ENCODE data around the gene CLP1. TPM values are rescaled to one million over a fixed set of nuclear protein-coding genes. Genes with fewer than 3 reads are reported as not detected.
A peak's percentile ranks its signal among the peaks of the same experiment; 100 is the strongest.

CLP1 gene
- 10 to 100 TPM; 15.1 to 62.2 (median 19.0) TPM for polyA plus RNA-seq (ENCODE audit: low read depth in 6 of 6)

DNA sequence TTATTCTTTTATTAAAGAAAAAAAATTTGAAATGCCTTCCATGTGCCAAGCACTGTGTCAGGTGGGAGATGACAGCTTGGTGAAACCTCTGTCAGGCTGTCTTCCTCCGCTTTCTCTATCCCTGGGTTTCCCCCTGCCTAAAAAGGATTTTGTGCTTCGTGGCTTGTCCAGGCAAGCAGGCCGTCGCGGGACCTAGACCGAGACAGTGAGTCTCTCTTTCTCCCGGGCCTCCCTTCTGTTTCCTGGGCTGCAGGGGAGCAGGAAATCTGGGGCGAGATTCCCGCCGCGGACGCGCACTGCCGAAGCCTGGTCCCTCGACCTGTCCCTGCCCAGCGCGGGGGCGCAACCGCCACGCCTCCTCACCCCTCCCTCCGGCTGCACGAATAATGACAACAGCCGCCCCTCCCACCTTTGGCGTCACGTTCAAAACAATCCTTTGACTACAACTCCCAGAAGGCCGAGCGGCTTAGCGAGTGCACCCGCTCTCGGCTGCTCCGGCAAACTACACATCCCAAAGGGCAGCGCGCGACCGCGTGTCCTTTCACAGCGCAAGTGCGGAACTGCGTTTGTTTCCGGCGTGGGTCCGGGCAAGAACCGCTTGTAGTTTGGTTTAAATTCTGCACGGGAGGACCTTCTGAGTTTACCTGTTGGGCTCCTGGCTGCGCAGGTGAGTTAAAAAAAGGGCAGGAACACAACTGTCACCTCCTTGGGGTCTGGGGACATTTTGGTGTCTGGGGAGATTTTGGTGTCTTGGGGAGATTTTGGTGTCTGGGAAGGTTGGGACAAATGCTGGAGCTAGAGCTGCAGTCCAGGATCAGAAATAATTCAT lies at the start of gene CLP1:
CLP1 (plus strand) TSS at position 569 of the 829 bp plus-strand sequence. CDS start 1,715 bp downstream, outside the sequence.
- H3K9me3 Mint-ChIP-seq, result no peaks in the 10 kb centered on the region
- peak; percentile 94 to 95 for ATAC-seq (ENCODE audit: low read depth in 2 of 2)
- peak within 1 kb of the TSS; percentile 91 to 98 (median 96) for H3K27ac Mint-ChIP-seq
- H3K4me3 Mint-ChIP-seq, result peak within 1 kb of the TSS; percentile 90 to 99 (median 98)
- peaks cover 0 to 4% of the 10 kb centered on the region in 2 donors for H3K36me3 Mint-ChIP-seq
- peak; percentile 98 for DNase-seq
- no peaks in the 10 kb centered on the region for H3K27me3 Mint-ChIP-seq
- H3K4me1 Mint-ChIP-seq, result peaks cover 14 to 44% (median 27%) of the 10 kb centered on the region in 3 donors

DNA sequence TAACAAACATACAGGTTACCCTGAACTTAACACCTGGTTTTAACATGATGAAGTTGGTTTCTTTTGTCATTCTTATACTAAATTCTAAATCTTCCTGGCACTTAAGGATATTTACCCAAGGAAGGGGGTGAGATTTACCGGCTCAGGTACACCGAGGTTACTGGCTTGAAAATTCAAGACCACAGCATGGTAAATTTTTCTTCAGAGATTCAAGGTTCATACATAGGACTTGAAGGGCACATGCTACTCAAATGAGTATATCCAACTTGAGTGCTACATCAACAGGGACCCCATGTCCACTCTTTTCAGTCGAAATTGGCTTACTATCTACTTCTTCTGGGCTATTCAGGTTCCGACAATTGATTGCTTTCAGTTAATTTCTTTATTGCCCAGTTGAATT lies 47.4 kb upstream of the CLP1 start:
- Mint-ChIP-seq H3K36me3 (no peaks in the 10 kb centered on the region), H3K9me3 (no peaks in the 10 kb centered on the region), H3K4me3 (no peak overlapping the region), H3K4me1 (no peaks in the 10 kb centered on the region), H3K27ac (no peak overlapping the region), H3K27me3 (peaks cover 0 to 15% (median 7%) of the 10 kb centered on the region in 3 donors)
- ATAC-seq (ENCODE audit: low read depth in 2 of 2) (no peak), DNase-seq (no peak)

DNA sequence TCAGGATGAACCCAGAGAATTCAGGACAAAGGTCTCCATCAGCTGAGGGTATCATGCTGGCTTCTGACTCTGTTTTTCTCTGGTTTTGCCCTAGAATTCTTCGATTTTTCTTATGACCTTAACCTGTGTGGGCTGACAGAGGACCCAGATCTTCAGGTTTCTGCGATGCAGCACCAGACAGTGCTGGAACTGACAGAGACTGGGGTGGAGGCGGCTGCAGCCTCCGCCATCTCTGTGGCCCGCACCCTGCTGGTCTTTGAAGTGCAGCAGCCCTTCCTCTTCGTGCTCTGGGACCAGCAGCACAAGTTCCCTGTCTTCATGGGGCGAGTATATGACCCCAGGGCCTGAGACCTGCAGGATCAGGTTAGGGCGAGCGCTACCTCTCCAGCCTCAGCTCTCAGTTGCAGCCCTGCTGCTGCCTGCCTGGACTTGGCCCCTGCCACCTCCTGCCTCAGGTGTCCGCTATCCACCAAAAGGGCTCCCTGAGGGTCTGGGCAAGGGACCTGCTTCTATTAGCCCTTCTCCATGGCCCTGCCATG lies 43.3 kb upstream of the CLP1 start:
- DNase-seq, result no peak
- no peak for ATAC-seq (ENCODE audit: low read depth in 2 of 2)
- H3K4me1 Mint-ChIP-seq, result no peaks in the 10 kb centered on the region
- H3K4me3 Mint-ChIP-seq, result no peak overlapping the region
- peaks cover 4 to 25% (median 12%) of the 10 kb centered on the region in 3 donors for H3K27me3 Mint-ChIP-seq
- peaks cover 0 to 8% (median 2%) of the 10 kb centered on the region in 7 donors for H3K9me3 Mint-ChIP-seq
- H3K36me3 Mint-ChIP-seq, result no peaks in the 10 kb centered on the region
- H3K27ac Mint-ChIP-seq, result no peak overlapping the region

DNA sequence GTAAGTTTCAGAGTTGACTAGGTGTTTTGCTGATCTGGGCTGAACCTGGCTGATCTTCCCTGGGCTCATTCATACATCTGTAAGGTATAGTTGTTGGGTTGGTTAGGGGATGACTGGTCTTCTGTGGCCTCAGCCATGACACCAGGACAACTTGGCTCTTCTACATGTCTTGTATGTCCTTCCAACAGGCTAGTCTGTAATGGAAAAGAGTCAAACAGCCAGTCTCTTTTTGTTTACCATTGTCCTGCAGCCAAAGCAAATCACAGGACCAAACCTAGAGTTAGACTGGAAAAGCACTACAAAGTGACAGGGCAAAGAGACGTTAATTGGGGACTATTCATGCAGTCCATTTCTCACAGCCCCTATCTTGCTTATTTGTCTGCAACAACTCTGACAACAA lies 42.3 kb upstream of the CLP1 start:
- Mint-ChIP-seq H3K4me1 (no peaks in the 10 kb centered on the region), H3K36me3 (peaks cover 0 to 1% of the 10 kb centered on the region in 2 donors), H3K27me3 (peaks cover 4 to 25% (median 12%) of the 10 kb centered on the region in 3 donors), H3K27ac (no peak overlapping the region), H3K9me3 (peaks cover 0 to 18% (median 8%) of the 10 kb centered on the region in 7 donors), H3K4me3 (no peak overlapping the region)
- ATAC-seq (ENCODE audit: low read depth in 2 of 2) (no peak), DNase-seq (no peak)

DNA sequence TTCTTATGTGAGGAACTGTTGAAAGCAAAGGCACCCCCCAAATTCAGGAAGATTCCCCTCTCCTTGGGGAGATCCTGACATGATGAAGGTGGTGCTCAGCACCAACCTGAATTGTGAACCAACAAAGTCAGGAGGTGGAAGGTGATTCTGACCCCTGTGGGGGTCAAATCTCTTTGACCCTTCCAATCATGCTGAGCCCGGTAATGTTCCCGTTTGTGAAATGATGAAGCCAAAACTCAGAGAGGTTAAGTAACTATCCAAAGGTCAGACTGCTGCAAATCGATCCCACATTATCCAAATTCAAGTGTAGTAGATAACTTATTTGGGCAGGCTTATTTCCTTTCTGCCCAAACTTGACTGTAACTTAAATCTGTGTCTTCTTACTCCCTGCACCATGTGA lies 41.0 kb upstream of the CLP1 start:
- H3K4me1 Mint-ChIP-seq, result no peaks in the 10 kb centered on the region
- no peak for DNase-seq
- peak overlapping the region in 1 of 8 donors; percentile 8 for H3K4me3 Mint-ChIP-seq
- H3K27ac Mint-ChIP-seq, result no peak overlapping the region
- H3K36me3 Mint-ChIP-seq, result peaks cover 4 to 7% of the 10 kb centered on the region in 2 donors
- peaks cover 0 to 22% (median 20%) of the 10 kb centered on the region in 3 donors for H3K27me3 Mint-ChIP-seq
- peaks cover 0 to 29% (median 11%) of the 10 kb centered on the region in 7 donors for H3K9me3 Mint-ChIP-seq
- no peak for ATAC-seq (ENCODE audit: low read depth in 2 of 2)

DNA sequence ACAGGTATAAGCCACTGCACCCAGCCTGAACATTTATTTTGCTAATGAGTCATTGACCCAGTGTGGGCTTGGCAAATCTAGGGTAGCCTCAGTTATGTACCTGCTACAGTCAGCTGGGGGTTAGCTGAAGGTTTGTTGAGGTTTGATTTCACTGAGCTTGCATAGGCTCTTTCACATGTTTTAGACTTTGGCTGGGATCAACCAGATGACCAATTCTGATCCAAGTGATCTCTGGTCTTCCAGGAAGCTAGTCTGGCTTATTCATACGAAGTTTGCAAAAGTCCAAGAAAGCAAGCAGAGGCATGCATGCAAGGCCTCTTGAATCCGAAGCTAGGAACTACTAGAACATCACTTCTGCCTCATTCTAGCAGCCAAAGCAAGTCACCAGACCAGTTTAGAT lies 39.1 kb upstream of the CLP1 start:
- Mint-ChIP-seq H3K27me3 (peaks cover 0 to 39% (median 28%) of the 10 kb centered on the region in 3 donors), H3K36me3 (peaks cover 4 to 7% of the 10 kb centered on the region in 2 donors), H3K27ac (peak overlapping the region in 1 of 6 donors; percentile 56), H3K4me3 (no peak overlapping the region), H3K9me3 (peaks cover 0 to 29% (median 14%) of the 10 kb centered on the region in 7 donors), H3K4me1 (no peaks in the 10 kb centered on the region)
- no peak for ATAC-seq (ENCODE audit: low read depth in 2 of 2)
- DNase-seq, result no peak

DNA sequence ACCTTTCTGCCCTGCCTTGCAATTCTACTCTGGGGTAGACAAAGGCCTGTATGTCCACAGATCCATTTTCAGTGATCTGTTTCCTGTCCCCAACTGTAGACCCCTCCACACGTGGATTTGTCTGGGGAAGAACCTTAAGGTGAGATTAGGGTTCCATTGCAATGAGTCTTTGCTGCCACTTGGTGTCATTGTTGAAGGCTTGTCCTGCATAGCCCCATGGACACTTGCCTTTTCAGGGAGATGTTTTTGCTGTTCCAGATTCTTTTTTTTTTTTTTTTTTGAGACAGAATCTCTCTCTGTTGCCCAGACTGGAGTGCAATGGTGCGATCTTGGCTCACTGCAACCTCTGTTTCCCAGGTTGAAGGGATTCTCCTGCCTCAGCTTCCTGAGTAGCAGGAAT lies 38.2 kb upstream of the CLP1 start:
- ATAC-seq (ENCODE audit: low read depth in 2 of 2), result no peak
- no peak overlapping the region for H3K27ac Mint-ChIP-seq
- H3K36me3 Mint-ChIP-seq, result peaks cover 4 to 7% of the 10 kb centered on the region in 2 donors
- peaks cover 0 to 39% (median 26%) of the 10 kb centered on the region in 3 donors for H3K27me3 Mint-ChIP-seq
- H3K4me1 Mint-ChIP-seq, result no peaks in the 10 kb centered on the region
- no peak overlapping the region for H3K4me3 Mint-ChIP-seq
- peaks cover 0 to 29% (median 14%) of the 10 kb centered on the region in 7 donors for H3K9me3 Mint-ChIP-seq
- DNase-seq, result no peak

DNA sequence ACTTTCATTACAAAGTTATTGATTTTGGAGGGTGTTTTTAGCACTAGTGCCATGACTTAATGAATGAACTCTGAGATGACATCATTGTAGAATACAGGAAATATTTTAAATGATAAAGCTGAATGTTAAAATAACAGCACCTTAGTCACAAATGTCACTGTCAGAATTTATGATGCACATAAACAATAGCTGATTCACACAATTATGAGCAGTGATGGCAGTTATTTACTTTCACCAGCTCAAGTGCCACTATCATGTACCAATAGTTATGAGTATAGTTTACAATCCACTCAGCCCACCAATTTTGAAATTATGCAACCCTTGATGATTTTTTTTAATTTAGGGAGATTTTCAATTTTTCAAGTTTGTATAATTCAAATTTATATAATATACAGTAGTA lies 37.1 kb upstream of the CLP1 start:
- ATAC-seq (ENCODE audit: low read depth in 2 of 2) (no peak), DNase-seq (no peak)
- Mint-ChIP-seq H3K36me3 (peaks cover 4 to 7% of the 10 kb centered on the region in 2 donors), H3K4me3 (no peak overlapping the region), H3K9me3 (peaks cover 0 to 29% (median 14%) of the 10 kb centered on the region in 7 donors), H3K27me3 (peaks cover 0 to 39% (median 26%) of the 10 kb centered on the region in 3 donors), H3K4me1 (no peaks in the 10 kb centered on the region), H3K27ac (no peak overlapping the region)

DNA sequence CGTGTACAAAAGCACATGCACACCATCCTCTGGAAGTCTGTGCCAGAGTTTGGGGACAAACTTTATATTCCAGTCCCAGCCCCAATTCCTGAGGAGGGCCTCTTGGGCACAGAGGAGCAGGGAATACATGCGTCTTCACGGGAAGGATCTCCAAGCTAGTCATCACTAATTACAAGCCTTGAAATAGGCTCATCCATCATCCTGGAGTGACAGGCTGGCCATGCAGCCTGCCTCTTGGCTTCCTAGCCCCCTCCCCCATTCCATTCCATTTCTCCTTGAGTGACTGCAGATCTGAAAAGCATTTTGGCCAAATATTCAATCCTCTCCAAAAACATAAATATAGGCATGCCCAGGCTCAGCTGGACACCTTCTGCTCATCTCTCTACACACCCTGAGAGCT lies 35.3 kb upstream of the CLP1 start:
- H3K27ac Mint-ChIP-seq, result no peak overlapping the region
- H3K9me3 Mint-ChIP-seq, result peaks cover 0 to 29% (median 14%) of the 10 kb centered on the region in 7 donors
- ATAC-seq (ENCODE audit: low read depth in 2 of 2) (no peak), DNase-seq (no peak)
- H3K36me3 Mint-ChIP-seq, result peaks cover 4 to 7% of the 10 kb centered on the region in 2 donors
- H3K27me3 Mint-ChIP-seq, result peaks cover 3 to 27% (median 15%) of the 10 kb centered on the region in 3 donors
- H3K4me3 Mint-ChIP-seq, result no peak overlapping the region
- H3K4me1 Mint-ChIP-seq, result no peaks in the 10 kb centered on the region

DNA sequence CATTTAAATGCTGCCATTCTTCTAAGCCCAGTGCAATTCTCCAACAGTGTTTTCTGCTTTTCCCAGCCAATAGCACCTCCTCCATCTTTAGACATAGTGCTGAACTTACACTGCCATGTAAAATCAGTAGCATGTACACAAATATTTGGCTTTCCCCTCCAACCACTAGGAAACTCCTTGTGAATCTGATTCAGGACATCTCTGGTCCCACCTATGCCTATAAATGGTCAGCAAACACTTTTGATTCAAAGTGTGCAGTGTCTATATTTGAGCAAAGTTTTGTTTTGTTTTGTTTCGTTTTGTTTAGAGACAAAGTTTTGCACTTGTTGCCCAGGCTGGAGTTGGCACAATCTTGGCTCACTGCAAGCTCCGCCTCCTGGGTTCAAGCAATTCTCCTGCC lies 32.7 kb upstream of the CLP1 start:
- peaks cover 4 to 7% of the 10 kb centered on the region in 2 donors for H3K36me3 Mint-ChIP-seq
- H3K27me3 Mint-ChIP-seq, result peaks cover 13 to 34% (median 24%) of the 10 kb centered on the region in 3 donors
- peaks cover 0 to 16% (median 8%) of the 10 kb centered on the region in 7 donors for H3K9me3 Mint-ChIP-seq
- DNase-seq (no peak), ATAC-seq (ENCODE audit: low read depth in 2 of 2) (no peak)
- H3K4me3 Mint-ChIP-seq, result no peak overlapping the region
- no peaks in the 10 kb centered on the region for H3K4me1 Mint-ChIP-seq
- peak overlapping the region in 1 of 6 donors; percentile 32 for H3K27ac Mint-ChIP-seq

DNA sequence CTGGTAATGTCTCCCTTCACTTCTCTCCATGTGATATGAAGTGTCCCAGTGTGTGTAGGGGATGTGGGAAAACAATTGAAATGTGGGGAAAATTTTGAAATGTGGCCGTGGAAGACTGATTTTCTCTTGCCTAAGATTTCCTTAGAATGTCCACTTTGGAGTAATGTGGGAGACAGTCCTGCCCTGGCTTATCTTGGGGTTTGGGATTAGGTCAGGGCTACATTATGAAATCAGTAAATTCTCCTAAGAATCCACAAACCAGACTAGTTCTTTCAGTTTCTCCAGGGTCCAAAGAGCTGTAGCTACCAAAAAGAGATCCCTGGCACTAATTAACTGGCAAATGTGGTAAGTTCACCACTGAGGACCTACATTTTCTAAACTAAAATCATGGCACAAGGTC lies 30.7 kb upstream of the CLP1 start:
- H3K4me1 Mint-ChIP-seq, result no peaks in the 10 kb centered on the region
- no peak for DNase-seq
- peaks cover 0 to 1% (median 0%) of the 10 kb centered on the region in 7 donors for H3K9me3 Mint-ChIP-seq
- no peak for ATAC-seq (ENCODE audit: low read depth in 2 of 2)
- H3K27me3 Mint-ChIP-seq, result peaks cover 26 to 38% (median 34%) of the 10 kb centered on the region in 3 donors
- no peak overlapping the region for H3K27ac Mint-ChIP-seq
- no peaks in the 10 kb centered on the region for H3K36me3 Mint-ChIP-seq
- H3K4me3 Mint-ChIP-seq, result no peak overlapping the region

DNA sequence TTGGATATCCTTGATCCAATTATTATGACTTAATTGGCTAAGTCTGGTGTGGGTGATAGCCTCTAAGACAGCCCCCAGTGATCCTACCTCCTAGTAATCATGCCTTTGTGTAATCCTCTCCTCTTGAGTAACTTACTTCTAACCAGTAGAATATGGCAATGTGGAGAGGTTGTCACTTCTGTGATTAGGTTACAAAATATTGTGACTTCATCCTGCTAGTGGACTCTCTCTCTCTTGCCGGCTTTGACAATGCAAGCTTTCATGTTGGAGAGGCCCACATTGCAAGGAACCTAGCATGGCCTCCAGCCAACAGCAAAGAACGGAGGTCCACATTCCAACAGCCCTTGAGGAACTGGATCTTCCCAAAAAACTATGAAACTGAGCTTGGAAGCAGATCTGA lies 27.4 kb upstream of the CLP1 start:
- ATAC-seq (ENCODE audit: low read depth in 2 of 2) (no peak), DNase-seq (no peak)
- no peak overlapping the region for H3K4me3 Mint-ChIP-seq
- no peak overlapping the region for H3K27ac Mint-ChIP-seq
- no peaks in the 10 kb centered on the region for H3K36me3 Mint-ChIP-seq
- H3K4me1 Mint-ChIP-seq, result no peaks in the 10 kb centered on the region
- no peaks in the 10 kb centered on the region for H3K9me3 Mint-ChIP-seq
- H3K27me3 Mint-ChIP-seq, result peaks cover 43 to 46% (median 45%) of the 10 kb centered on the region in 3 donors

DNA sequence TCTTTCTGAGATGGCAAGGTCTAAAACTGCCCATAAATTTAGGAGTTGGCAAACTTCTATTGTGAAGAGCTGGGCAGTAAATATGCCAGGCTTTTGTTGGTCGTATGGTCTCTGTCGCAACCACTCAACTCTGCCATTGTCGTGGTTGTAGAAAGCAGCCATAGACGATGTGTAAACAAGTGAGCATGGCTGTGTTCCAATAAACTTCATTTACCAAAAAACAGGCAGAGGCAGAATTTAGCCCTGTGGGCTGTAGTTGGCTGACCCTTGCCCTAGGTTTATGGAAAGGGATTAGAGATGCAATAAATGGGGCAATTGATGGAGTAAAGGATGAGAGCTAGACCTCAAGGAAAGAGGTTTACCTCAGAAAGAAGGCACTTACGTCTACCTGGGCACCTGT lies 25.4 kb upstream of the CLP1 start:
- H3K4me3 Mint-ChIP-seq, result no peak overlapping the region
- DNase-seq (no peak), ATAC-seq (ENCODE audit: low read depth in 2 of 2) (no peak)
- no peak overlapping the region for H3K27ac Mint-ChIP-seq
- H3K4me1 Mint-ChIP-seq, result peaks cover 0 to 5% (median under 1%) of the 10 kb centered on the region in 3 donors
- peaks cover 48 to 52% (median 49%) of the 10 kb centered on the region in 3 donors for H3K27me3 Mint-ChIP-seq
- no peaks in the 10 kb centered on the region for H3K36me3 Mint-ChIP-seq
- H3K9me3 Mint-ChIP-seq, result no peaks in the 10 kb centered on the region
